Activated T-helper 1 cell treated with anti-CD3 and anti-CD28 coated beads, Interleukin-12 subunit alpha, Interleukin-12 subunit beta, Interleukin-2, Interleukin-4 antibody, amounts not matched to agents 30 ng/mL and 10 ng/mL and 1 ng/mL, durations not matched to agents 14 hours and 24 hours and 36 hours (primary cell): ENCODE data around the gene TPBG. TPM values are rescaled to one million over a fixed set of nuclear protein-coding genes. Genes with fewer than 3 reads are reported as not detected.

Experiments
- DNase-seq: peaks from one replicate; pipeline ENCODE4 v3.0.0; 2021; ENCODE audit warnings: low spot score
- H3K27ac Mint-ChIP-seq: one replicate; pipeline ENCODE4 v1.8.0; 2021; ENCODE audit warnings: mild to moderate bottlenecking, mixed read lengths
- H3K27me3 Mint-ChIP-seq: one replicate; pipeline ENCODE4 v1.8.0; 2022; ENCODE audit warnings: mild to moderate bottlenecking, moderate library complexity, mixed read lengths; ENCODE audit not compliant: insufficient read depth
- H3K36me3 Mint-ChIP-seq: one replicate; pipeline ENCODE4 v1.8.0; 2021; ENCODE audit warnings: low read depth, mixed read lengths
- H3K4me1 Mint-ChIP-seq: one replicate; pipeline ENCODE4 v1.8.0; 2021; ENCODE audit warnings: low read depth, mixed read lengths
- H3K4me3 Mint-ChIP-seq: one replicate; pipeline ENCODE4 v1.8.0; 2021; ENCODE audit warnings: mild to moderate bottlenecking, moderate library complexity, mixed read lengths
- H3K9me3 Mint-ChIP-seq: one replicate; pipeline ENCODE4 v1.8.0; 2021; ENCODE audit warnings: mixed read lengths
- intact Hi-C: fragments of 100-400 bp; cut with micrococcal nuclease; formaldehyde crosslinking; loops from one replicate; pipeline ENCODE4 v1.15.1; 2024
- total RNA-seq: library from RNA; stranded (reverse); gene quantifications from 2 replicates; pipeline ENCODE4 v1.2.3, GENCODE V29; 2022

TPBG gene, protein sequence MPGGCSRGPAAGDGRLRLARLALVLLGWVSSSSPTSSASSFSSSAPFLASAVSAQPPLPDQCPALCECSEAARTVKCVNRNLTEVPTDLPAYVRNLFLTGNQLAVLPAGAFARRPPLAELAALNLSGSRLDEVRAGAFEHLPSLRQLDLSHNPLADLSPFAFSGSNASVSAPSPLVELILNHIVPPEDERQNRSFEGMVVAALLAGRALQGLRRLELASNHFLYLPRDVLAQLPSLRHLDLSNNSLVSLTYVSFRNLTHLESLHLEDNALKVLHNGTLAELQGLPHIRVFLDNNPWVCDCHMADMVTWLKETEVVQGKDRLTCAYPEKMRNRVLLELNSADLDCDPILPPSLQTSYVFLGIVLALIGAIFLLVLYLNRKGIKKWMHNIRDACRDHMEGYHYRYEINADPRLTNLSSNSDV
- total RNA-seq: not detected in 2 replicates

DNA sequence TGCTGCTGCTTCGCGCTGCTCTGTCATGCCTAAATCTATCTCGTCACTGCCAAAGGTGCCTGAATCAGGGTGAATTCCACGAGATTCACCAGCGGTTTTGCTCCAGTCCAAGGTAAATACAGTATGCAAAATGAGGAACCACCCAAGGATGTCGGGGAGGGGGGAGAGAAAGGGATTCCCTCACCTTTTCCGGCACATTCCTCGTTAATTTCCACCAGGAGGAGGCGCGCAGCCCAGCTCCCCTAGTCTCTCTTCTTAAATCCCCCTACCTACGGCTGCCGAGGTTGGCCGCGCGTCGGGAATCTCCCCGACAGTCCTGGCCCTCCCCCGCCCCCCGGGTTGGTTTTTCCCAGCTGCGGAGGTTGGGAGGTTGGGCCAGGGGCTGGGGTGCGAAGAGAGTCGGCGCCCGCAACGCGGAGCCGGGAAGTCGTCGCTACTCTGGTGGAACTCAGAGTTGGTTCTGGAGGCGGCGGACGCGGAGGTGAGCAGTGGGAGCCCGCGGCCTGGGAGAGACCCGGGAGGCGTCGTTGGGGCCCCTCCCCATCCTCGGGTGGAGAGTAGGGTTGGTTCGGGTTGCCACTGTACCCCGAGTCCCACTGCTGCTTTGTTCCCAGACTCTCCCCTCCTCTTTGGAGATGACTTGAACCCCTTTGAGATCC is at the start of gene TPBG:
TSS of gene TPBG (plus strand) at position 390 of the 659 bp plus-strand sequence. CDS start 1,145 bp downstream, outside the sequence.
- Mint-ChIP-seq H3K4me1 (no peaks in the 10 kb centered on the region), H3K27me3 (peaks cover 47% of the 10 kb centered on the region), H3K36me3 (no peaks in the 10 kb centered on the region), H3K4me3 (peak within 1 kb of the TSS; percentile 61), H3K27ac (no peak within 1 kb of the TSS), H3K9me3 (no peaks in the 10 kb centered on the region)
- no peak for DNase-seq
- intact Hi-C loops: loop anchor here (10.0 kb wide), 1 partner anchor 701 kb away; the partner anchor contains the start of genes DOP1A and UBE3D

DNA sequence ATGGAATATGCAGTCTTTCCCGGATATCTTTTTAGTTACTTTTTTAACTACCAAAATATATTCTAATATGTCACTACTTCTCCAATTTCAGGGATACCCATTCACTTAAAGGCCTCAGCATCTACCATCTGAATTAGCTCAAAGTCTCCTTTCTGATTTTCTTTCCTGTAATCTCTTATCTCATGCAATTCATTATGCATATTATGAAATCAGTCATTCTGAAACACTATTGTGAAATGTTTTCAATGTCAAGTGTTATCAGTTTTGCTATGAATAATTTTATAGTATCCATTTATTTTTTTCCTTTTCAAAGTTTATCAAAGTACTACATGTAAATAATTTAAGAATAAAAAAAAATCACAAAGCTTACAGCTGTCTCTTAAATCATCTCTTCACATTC is 41.2 kb upstream of the TPBG start:
- intact Hi-C loops: no loop called here
- Mint-ChIP-seq H3K9me3 (no peaks in the 10 kb centered on the region), H3K27ac (no peak overlapping the region), H3K27me3 (peaks cover 2% of the 10 kb centered on the region), H3K4me1 (no peaks in the 10 kb centered on the region), H3K36me3 (no peaks in the 10 kb centered on the region), H3K4me3 (no peak overlapping the region)
- DNase-seq: no peak

DNA sequence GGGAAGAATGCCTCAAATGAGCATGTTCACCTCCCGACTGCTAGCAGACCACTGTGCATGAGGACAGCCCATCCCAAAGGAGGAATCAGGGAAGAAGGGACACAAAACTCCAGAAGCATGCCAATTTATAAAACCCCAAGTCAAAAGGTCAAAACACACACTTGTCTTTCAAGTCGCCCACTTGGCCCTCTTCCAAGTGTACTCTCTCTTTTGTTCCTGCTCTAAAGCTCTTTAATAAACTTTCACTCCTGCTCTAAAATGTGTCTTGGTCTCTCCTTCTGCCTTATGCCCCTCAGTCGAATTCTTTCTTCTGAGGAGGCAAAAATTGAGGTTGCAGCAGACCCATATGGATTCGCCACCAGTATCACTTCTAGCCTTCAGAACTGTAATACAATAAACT is 33.9 kb upstream of the TPBG start:
- no peaks in the 10 kb centered on the region for H3K9me3 Mint-ChIP-seq
- no peak for DNase-seq
- intact Hi-C loops: no loop called here
- no peak overlapping the region for H3K4me3 Mint-ChIP-seq
- H3K27ac Mint-ChIP-seq: no peak overlapping the region
- H3K36me3 Mint-ChIP-seq: no peaks in the 10 kb centered on the region
- peaks cover 4% of the 10 kb centered on the region for H3K27me3 Mint-ChIP-seq
- no peaks in the 10 kb centered on the region for H3K4me1 Mint-ChIP-seq

DNA sequence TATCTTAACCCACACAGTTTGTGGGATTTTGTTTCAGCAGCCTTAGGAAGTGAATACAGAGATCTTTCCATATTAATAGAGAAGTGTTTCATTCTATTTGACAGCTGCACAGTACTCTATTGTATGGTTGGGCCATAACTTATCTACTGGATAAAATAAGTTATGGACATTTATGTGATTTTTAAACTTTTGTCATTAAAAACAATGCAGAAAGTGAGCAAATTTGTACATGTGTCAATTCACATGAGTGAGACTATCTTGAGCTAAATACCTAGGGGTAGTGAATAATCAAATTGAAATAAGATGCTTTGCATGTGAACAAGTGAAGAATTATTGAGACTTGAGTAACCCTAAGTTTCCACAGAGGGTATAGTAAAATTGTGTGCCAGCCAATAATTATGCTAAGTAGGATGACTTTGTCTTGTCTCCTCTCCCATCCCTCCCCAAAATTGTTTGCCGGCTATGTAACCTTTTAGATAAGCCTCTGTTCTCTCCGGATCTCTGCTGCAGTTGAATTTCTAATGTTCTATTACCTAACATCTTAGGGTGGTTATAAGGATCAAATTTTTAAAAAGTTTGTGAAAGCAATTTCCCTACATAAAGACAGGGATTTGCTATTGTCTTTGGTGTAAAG is 33.3 kb upstream of the TPBG start:
- no peak overlapping the region for H3K27ac Mint-ChIP-seq
- intact Hi-C loops: no loop called here
- DNase-seq: no peak
- H3K4me1 Mint-ChIP-seq: no peaks in the 10 kb centered on the region
- H3K9me3 Mint-ChIP-seq: no peaks in the 10 kb centered on the region
- H3K4me3 Mint-ChIP-seq: no peak overlapping the region
- no peaks in the 10 kb centered on the region for H3K36me3 Mint-ChIP-seq
- peaks cover 4% of the 10 kb centered on the region for H3K27me3 Mint-ChIP-seq

DNA sequence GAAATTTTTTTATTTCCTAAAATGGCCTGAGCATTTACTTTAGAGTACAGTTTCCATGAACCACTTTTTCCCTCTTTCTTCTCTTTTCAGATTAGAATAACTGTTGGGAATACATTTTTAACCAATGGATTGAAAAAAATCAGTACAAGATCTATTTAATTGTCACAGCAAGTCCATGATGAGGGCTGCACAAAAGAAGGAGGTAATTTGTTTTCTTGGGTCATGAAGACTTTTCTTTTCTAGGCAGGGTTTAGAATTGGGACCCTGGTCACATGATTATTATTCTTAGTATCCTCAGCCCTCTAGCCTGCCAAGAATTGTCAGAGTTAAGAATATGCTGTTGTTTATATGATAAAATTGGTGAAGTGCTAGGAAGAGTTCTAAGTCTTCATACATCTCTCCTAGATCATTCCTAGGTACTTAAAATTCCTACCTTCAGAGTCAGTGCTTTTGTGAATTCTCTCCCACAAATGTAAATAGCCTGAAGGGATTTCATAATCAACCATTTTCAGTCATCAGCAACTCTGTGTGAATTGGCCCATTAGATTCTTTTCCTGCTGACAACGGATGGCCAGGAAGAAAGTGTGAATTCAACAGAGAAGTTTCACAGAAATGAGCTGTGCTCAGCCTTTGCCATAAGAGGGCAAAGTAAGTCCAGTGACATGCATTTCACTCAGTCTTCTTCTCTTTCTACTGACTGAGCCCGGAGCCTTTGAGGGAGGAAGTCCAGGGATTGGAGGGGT is 32.4 kb upstream of the TPBG start:
- DNase-seq: no peak
- Mint-ChIP-seq H3K27ac (no peak overlapping the region), H3K27me3 (peaks cover 4% of the 10 kb centered on the region), H3K36me3 (no peaks in the 10 kb centered on the region), H3K4me1 (no peaks in the 10 kb centered on the region), H3K9me3 (no peaks in the 10 kb centered on the region), H3K4me3 (no peak overlapping the region)
- intact Hi-C loops: no loop called here

DNA sequence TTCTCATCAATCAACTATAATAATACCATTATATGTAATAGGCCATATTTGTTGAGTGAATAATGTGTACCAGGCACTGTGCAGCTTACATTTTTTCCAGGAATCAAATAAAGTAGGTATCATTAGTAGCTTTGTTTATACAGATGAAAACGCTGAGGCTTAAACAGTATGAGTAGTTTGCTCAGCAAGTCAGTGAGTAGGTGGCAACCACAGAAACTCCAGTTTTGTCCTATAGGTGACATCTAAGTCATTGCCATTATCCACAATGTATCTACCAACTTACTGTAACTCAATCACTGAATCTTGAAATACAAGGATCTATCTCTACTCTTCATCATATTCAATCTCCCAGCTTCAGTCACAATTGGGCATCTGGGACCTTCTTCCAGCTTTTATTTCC is 29.8 kb upstream of the TPBG start:
- Mint-ChIP-seq H3K36me3 (no peaks in the 10 kb centered on the region), H3K27me3 (peaks cover 3% of the 10 kb centered on the region), H3K9me3 (no peaks in the 10 kb centered on the region), H3K27ac (no peak overlapping the region), H3K4me1 (no peaks in the 10 kb centered on the region), H3K4me3 (no peak overlapping the region)
- DNase-seq: no peak
- intact Hi-C loops: no loop called here

DNA sequence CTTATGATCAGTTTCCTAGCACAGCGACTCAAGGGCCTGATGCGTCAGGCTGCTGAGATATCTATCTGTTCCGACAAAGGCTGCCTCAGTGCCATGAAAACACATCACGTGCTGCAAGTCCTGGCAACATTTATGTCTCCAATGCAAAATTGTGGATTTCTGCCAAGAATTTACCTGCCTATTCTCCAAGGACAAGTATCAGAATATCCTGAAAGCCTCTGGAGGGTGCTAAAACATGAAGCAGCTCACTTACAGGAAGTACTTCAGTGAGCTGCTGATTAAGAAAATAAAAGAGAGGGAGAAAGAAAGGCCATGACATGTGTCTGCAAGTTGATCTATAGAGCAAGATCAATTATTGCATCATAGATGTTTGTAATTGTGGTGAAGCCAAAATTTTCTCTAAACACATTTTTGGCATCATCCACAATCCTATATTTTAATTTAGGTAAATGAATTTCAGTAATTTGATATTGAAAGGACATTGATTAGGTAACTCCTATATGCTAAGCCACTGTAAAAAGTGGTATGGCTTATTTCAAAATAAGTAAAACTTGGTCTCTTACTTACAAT is 25.8 kb upstream of the TPBG start:
- H3K36me3 Mint-ChIP-seq: no peaks in the 10 kb centered on the region
- no peak overlapping the region for H3K4me3 Mint-ChIP-seq
- no peaks in the 10 kb centered on the region for H3K27me3 Mint-ChIP-seq
- DNase-seq: no peak
- H3K27ac Mint-ChIP-seq: no peak overlapping the region
- H3K4me1 Mint-ChIP-seq: no peaks in the 10 kb centered on the region
- intact Hi-C loops: no loop called here
- peaks cover 6% of the 10 kb centered on the region for H3K9me3 Mint-ChIP-seq

DNA sequence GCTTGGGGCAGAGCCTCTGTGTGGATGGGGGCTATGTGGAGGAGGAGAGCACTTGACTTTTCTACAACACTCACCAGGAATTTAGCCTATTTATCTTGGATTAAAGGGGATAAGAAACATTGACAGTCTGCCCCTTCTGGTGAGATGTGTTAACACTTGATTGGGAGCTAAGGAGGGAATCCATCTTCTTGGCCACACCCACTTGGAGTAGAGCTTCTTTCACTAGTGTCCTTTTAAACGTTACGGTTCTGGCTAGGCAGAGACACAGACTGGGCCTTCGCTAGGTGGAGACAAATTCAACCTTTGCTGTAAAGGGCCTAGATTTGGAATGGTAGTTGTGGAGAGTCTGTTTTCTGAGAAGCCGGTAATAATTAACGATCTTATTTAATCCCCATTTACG is 15.5 kb upstream of the TPBG start:
- no peaks in the 10 kb centered on the region for H3K36me3 Mint-ChIP-seq
- H3K9me3 Mint-ChIP-seq: no peaks in the 10 kb centered on the region
- no peaks in the 10 kb centered on the region for H3K27me3 Mint-ChIP-seq
- intact Hi-C loops: no loop called here
- no peak overlapping the region for H3K4me3 Mint-ChIP-seq
- DNase-seq: no peak
- no peak overlapping the region for H3K27ac Mint-ChIP-seq
- no peaks in the 10 kb centered on the region for H3K4me1 Mint-ChIP-seq

DNA sequence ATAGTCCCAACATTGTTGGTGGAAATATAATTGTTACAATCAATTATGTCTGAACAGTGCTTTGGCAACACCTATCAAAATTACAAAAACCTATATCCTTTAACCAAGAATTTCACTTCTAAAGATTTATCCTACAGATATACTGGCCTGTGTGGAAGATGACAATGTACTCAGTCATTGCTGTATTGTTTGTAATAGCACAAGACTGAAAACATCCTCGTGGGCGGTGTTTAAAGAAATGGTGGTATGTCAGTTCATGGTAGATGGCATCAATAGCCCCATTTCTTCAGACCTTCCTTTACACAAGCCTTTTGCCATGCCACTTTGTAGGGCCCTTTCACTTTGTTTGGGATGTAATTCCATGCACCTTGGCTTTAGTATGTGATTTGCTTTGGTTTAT is 9.8 kb upstream of the TPBG start:
- Mint-ChIP-seq H3K4me3 (no peak overlapping the region), H3K27ac (no peak overlapping the region), H3K9me3 (no peaks in the 10 kb centered on the region), H3K27me3 (peaks cover 4% of the 10 kb centered on the region), H3K36me3 (no peaks in the 10 kb centered on the region), H3K4me1 (no peaks in the 10 kb centered on the region)
- intact Hi-C loops: no loop called here
- DNase-seq: no peak

DNA sequence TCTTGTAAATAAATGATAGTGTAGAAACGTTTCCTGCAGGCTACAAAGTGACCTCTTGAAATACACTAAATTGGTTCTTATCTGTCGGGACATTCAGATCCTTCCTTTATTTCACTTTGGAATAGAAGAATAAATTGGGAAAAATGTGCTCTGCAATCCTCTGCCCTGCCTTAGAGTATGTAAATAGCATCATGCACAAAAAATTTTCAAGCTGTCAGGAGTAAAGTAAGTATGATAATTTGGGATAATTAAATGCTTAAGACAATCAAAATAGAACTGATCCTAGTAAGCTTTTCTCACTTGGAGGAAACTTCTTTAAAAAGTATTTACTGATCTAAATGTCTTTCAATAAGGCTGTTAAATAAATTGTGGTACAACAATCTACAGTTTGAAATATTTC is 3.1 kb upstream of the TPBG start:
- Mint-ChIP-seq H3K4me1 (no peaks in the 10 kb centered on the region), H3K36me3 (no peaks in the 10 kb centered on the region), H3K4me3 (no peak overlapping the region), H3K27ac (no peak overlapping the region), H3K27me3 (peaks cover 38% of the 10 kb centered on the region), H3K9me3 (no peaks in the 10 kb centered on the region)
- intact Hi-C loops: loop anchor here (10.0 kb wide), 1 partner anchor 704 kb away; the partner anchor contains the start of genes DOP1A and UBE3D
- no peak for DNase-seq

DNA sequence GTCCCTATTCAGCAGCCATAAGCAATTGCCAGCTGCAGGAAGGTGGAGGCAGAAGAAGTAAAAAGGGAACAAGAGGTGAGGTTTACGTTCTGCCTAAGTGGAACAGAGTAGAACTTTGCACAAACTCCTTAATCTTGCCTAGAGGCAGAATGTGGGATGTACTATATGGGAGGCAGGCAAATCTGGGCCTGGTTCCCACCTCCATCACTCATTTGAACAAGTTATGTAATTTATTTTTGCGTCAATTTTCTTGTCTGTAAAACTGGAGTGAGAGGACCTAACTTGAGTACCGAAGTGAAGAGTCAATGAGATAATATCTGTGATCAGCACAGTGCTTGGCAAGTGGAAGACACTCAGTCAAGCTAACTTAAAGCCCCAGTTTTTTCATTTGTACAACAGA is 2.0 kb upstream of the TPBG start:
- peaks cover 47% of the 10 kb centered on the region for H3K27me3 Mint-ChIP-seq
- DNase-seq: no peak
- no peaks in the 10 kb centered on the region for H3K36me3 Mint-ChIP-seq

DNA sequence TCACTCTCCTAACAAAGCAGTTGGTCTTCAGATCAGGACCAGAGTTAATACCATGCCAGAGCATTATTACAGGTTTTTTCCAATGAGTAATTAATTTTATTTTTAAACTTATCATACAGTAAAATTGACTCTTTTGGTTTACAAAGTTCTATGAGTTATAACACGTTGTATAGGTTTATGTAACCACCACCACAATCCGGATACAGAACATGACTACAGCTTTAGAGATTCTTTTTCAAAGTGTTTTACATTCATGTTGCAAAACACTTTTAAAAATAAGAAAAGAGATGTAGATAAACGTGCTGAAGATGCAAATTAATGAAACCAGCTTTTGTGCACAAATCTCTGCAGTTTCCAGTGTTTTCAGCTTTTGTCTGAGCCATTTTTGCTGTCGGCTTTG is 1.5 kb upstream of the TPBG start:
- intact Hi-C loops: loop anchor here (10.0 kb wide), 1 partner anchor 703 kb away; the partner anchor contains the start of genes DOP1A and UBE3D
- H3K27ac Mint-ChIP-seq: no peak overlapping the region
- peaks cover 47% of the 10 kb centered on the region for H3K27me3 Mint-ChIP-seq
- no peaks in the 10 kb centered on the region for H3K36me3 Mint-ChIP-seq
- no peak overlapping the region for H3K4me3 Mint-ChIP-seq
- no peaks in the 10 kb centered on the region for H3K4me1 Mint-ChIP-seq
- H3K9me3 Mint-ChIP-seq: no peaks in the 10 kb centered on the region
- no peak for DNase-seq

More for the DNA sequence above, 2.0 kb upstream of the TPBG start:
- no peak overlapping the region for H3K4me3 Mint-ChIP-seq
- no peaks in the 10 kb centered on the region for H3K9me3 Mint-ChIP-seq
- no peaks in the 10 kb centered on the region for H3K4me1 Mint-ChIP-seq
- intact Hi-C loops: loop anchor here (10.0 kb wide), 1 partner anchor 703 kb away; the partner anchor contains the start of genes DOP1A and UBE3D
- H3K27ac Mint-ChIP-seq: no peak overlapping the region
